Measurements from ENCODE around the gene GRIA4. TPM values are rescaled to one million over a fixed set of nuclear protein-coding genes. Genes with fewer than 3 reads are reported as not detected.

GRIA4 gene
- total RNA-seq, 1 donor from 2014 or later: 13.6 TPM

- Mint-ChIP-seq H3K27ac (ENCODE audit: unreplicated experiment) (no peak overlapping the region), H3K36me3 (ENCODE audit: unreplicated experiment) (no peaks in the 10 kb centered on the region), H3K27me3 (ENCODE audit: unreplicated experiment) (peaks cover 2% of the 10 kb centered on the region), H3K4me1 (ENCODE audit: low read depth, unreplicated experiment) (no peaks in the 10 kb centered on the region), H3K4me3 (ENCODE audit: unreplicated experiment) (no peak overlapping the region), H3K9me3 (ENCODE audit: unreplicated experiment) (no peaks in the 10 kb centered on the region)
- no peak for DNase-seq
- TF ChIP-seq CTCF (IDR thresholded peaks at IDR 0.05; ENCODE audit: partially characterized antibody, unreplicated experiment): no peak
Measured at GRCh38 chr11:105667441-105667840, 57.6 kb downstream of the GRIA4 start.

- TF ChIP-seq CTCF (IDR thresholded peaks at IDR 0.05; ENCODE audit: partially characterized antibody, unreplicated experiment): no peak
- peaks cover 2% of the 10 kb centered on the region for H3K4me1 Mint-ChIP-seq (ENCODE audit: low read depth, unreplicated experiment)
- H3K9me3 Mint-ChIP-seq (ENCODE audit: unreplicated experiment): no peaks in the 10 kb centered on the region
- DNase-seq: no peak
- H3K27me3 Mint-ChIP-seq (ENCODE audit: unreplicated experiment): peaks cover 2% of the 10 kb centered on the region
- no peak overlapping the region for H3K4me3 Mint-ChIP-seq (ENCODE audit: unreplicated experiment)
- H3K27ac Mint-ChIP-seq (ENCODE audit: unreplicated experiment): no peak overlapping the region
- H3K36me3 Mint-ChIP-seq (ENCODE audit: unreplicated experiment): no peaks in the 10 kb centered on the region
Measured at GRCh38 chr11:105670811-105671210, 60.9 kb downstream of the GRIA4 start.

- Mint-ChIP-seq H3K36me3 (ENCODE audit: unreplicated experiment) (no peaks in the 10 kb centered on the region), H3K27me3 (ENCODE audit: unreplicated experiment) (peaks cover 2% of the 10 kb centered on the region), H3K9me3 (ENCODE audit: unreplicated experiment) (no peaks in the 10 kb centered on the region), H3K27ac (ENCODE audit: unreplicated experiment) (no peak overlapping the region), H3K4me3 (ENCODE audit: unreplicated experiment) (no peak overlapping the region), H3K4me1 (ENCODE audit: low read depth, unreplicated experiment) (peaks cover 2% of the 10 kb centered on the region)
- TF ChIP-seq CTCF (IDR thresholded peaks at IDR 0.05; ENCODE audit: partially characterized antibody, unreplicated experiment): no peak
- DNase-seq: no peak
Measured at GRCh38 chr11:105673089-105673488, 63.2 kb downstream of the GRIA4 start.

- no peak overlapping the region for H3K27ac Mint-ChIP-seq (ENCODE audit: unreplicated experiment)
- no peak for TF ChIP-seq CTCF (IDR thresholded peaks at IDR 0.05; ENCODE audit: partially characterized antibody, unreplicated experiment)
- no peaks in the 10 kb centered on the region for H3K9me3 Mint-ChIP-seq (ENCODE audit: unreplicated experiment)
- no peaks in the 10 kb centered on the region for H3K36me3 Mint-ChIP-seq (ENCODE audit: unreplicated experiment)
- DNase-seq: no peak
- no peaks in the 10 kb centered on the region for H3K27me3 Mint-ChIP-seq (ENCODE audit: unreplicated experiment)
- no peaks in the 10 kb centered on the region for H3K4me1 Mint-ChIP-seq (ENCODE audit: low read depth, unreplicated experiment)
- no peak overlapping the region for H3K4me3 Mint-ChIP-seq (ENCODE audit: unreplicated experiment)
Measured at GRCh38 chr11:105689631-105690030, 79.8 kb downstream of the GRIA4 start.

- no peak for TF ChIP-seq CTCF (IDR thresholded peaks at IDR 0.05; ENCODE audit: partially characterized antibody, unreplicated experiment)
- Mint-ChIP-seq H3K4me3 (ENCODE audit: unreplicated experiment) (no peak overlapping the region), H3K27me3 (ENCODE audit: unreplicated experiment) (no peaks in the 10 kb centered on the region), H3K9me3 (ENCODE audit: unreplicated experiment) (no peaks in the 10 kb centered on the region), H3K4me1 (ENCODE audit: low read depth, unreplicated experiment) (no peaks in the 10 kb centered on the region), H3K36me3 (ENCODE audit: unreplicated experiment) (no peaks in the 10 kb centered on the region), H3K27ac (ENCODE audit: unreplicated experiment) (no peak overlapping the region)
- DNase-seq: no peak
Measured at GRCh38 chr11:105690467-105690866, 80.6 kb downstream of the GRIA4 start.
